Caco-2 (cell line): ENCODE measurements around the gene SSH2. TPM values are rescaled to one million over a fixed set of nuclear protein-coding genes. Genes with fewer than 3 reads are reported as not detected.

Experiments used
- BruUV-seq: library from RNA; stranded (reverse); fragments of 400-500 nt; replicated peaks from 2 replicates; lab custom pipeline; 2021; lab: Mats Ljungman, UMichigan
- CTCF ChIA-PET: fragments of 300-600 bp; sonication (Branson Sonifier 250); formaldehyde crosslinking; loops from one replicate; lab custom pipeline; 2022; ENCODE audit warnings: antibody characterized with exemption; lab: Charles Lee
- POLR2A ChIA-PET: fragments of 300-600 bp; sonication (Branson Sonifier 250); formaldehyde crosslinking; loops from one replicate; lab custom pipeline; 2022; ENCODE audit warnings: antibody characterized with exemption; lab: Charles Lee
- DNase-seq, 2 experiments: peaks; one replicate each; pipeline versions ENCODE4 v3.0.0 to v3.0.0-alpha.2; 2020 to 2022
- H3K27me3 ChIP-seq: replicated peaks from 2 replicates; pipeline ENCODE4 v1.6.0; 2011; ENCODE audit warnings: low read length; ENCODE audit not compliant: control insufficient read depth, insufficient read depth
- H3K36me3 ChIP-seq: 2 replicates; pipeline ENCODE4 v1.5.1; 2011; ENCODE audit warnings: low read length; ENCODE audit not compliant: control insufficient read depth, insufficient read depth
- H3K4me1 ChIP-seq: fragments of 250-450 bp; sonication (Bioruptor Pico); 2 replicates; pipeline ENCODE4 v1.5.1; 2020; ENCODE audit warnings: mild to moderate bottlenecking
- H3K4me3 ChIP-seq: 2 replicates; pipeline ENCODE4 v1.5.1; 2011; ENCODE audit warnings: low read depth, mild to moderate bottlenecking, control low read depth, low read length
- H3K9me3 ChIP-seq: fragments of 250-450 bp; sonication (Bioruptor Pico); 2 replicates; pipeline ENCODE4 v1.5.1; 2020; ENCODE audit warnings: mild to moderate bottlenecking, moderate library complexity
- H3K27ac Mint-ChIP-seq: one replicate; pipeline ENCODE4 v1.8.0; 2022; ENCODE audit warnings: mixed read lengths; ENCODE audit not compliant: unreplicated experiment
- H3K27me3 Mint-ChIP-seq: one replicate; pipeline ENCODE4 v1.8.0; 2022; ENCODE audit warnings: mixed read lengths; ENCODE audit not compliant: insufficient read depth, unreplicated experiment
- H3K36me3 Mint-ChIP-seq: one replicate; pipeline ENCODE4 v1.8.0; 2022; ENCODE audit warnings: mild to moderate bottlenecking, mixed read lengths; ENCODE audit not compliant: insufficient read depth, unreplicated experiment
- H3K4me1 Mint-ChIP-seq: one replicate; pipeline ENCODE4 v1.8.0; 2022; ENCODE audit warnings: low read depth, mixed read lengths; ENCODE audit not compliant: unreplicated experiment
- H3K4me3 Mint-ChIP-seq: one replicate; pipeline ENCODE4 v1.8.0; 2022; ENCODE audit warnings: mild to moderate bottlenecking, moderate library complexity, mixed read lengths; ENCODE audit not compliant: unreplicated experiment
- H3K9me3 Mint-ChIP-seq: one replicate; pipeline ENCODE4 v1.8.0; 2022; ENCODE audit warnings: mixed read lengths; ENCODE audit not compliant: unreplicated experiment
- CTCF ChIP-seq, 2 experiments: fragments of 200-600 bp in 1 of 2; IDR thresholded peaks; 1 replicate in 1 of 2; 2 replicates in 1 of 2; pipeline versions ENCODE4 v1.5.1 to v1.8.0; 2011 to 2022; ENCODE audit warnings: antibody characterized with exemption in 1 of 2, control low read depth in 1 of 2, inconsistent platforms in 1 of 2, low read depth in 1 of 2, low read length in 1 of 2, mild to moderate bottlenecking in 1 of 2, moderate library complexity in 1 of 2; ENCODE audit not compliant: insufficient read depth in 1 of 2, severe bottlenecking in 1 of 2, unreplicated experiment in 1 of 2
- intact Hi-C: fragments of 100-400 bp; cut with micrococcal nuclease; formaldehyde crosslinking; loops from one replicate; pipeline ENCODE4 v1.10.0; 2022; ENCODE audit not compliant: unreplicated experiment
- total RNA-seq: library from RNA; stranded (reverse); gene quantifications from 2 replicates; pipeline ENCODE4 v1.2.3, GENCODE V29; 2022

SSH2 gene
- total RNA-seq, 1 experiment from 2014 or later: 48.2 TPM

DNA sequence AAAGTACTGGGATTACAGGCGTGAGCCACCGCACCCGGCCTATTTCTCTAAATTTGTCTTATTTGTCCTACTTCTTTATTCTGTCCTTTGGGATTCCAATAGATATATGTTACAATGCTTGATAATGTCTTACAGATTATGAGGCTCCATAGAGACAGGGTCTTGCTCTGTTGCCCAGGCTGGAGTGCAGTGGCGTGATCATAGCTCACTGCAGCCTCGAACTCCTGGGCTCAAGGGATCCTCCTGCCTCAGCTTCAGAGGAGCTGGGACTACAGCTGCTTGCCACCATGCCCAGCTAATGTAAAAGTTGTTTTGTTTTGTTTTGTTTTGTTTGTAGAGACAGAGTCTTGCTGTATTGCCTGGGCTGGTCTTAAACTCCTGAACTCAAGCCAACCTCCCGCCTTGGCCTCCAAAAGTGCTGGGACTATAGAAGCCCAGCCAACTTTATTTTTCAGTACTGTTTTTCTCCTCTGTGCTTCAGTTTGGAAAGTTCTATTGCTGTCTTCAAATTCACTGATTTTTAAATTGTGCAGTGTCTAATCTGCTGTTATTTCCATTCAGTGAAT is 326.8 kb downstream of the SSH2 start:
- Histone ChIP-seq H3K27me3 (no peaks in the 10 kb centered on the region), H3K4me3 (no peak overlapping the region), H3K36me3 (no peaks in the 10 kb centered on the region), H3K9me3 (no peaks in the 10 kb centered on the region), H3K4me1 (no peaks in the 10 kb centered on the region)
- BruUV-seq: no TSS peak
- no peaks in the 10 kb centered on the region for H3K27me3 Mint-ChIP-seq
- no peaks in the 10 kb centered on the region for H3K9me3 Mint-ChIP-seq
- ChIA-PET CTCF (no interaction called here), POLR2A (no interaction called here)
- no peak overlapping the region for H3K4me3 Mint-ChIP-seq
- intact Hi-C loops: no loop called here
- H3K27ac Mint-ChIP-seq: no peak overlapping the region
- no peak for TF ChIP-seq CTCF (IDR thresholded peaks at IDR 0.05; ENCODE audit: insufficient read depth in 1 of 2, low read depth in 1 of 2, low read length in 1 of 2, severe bottlenecking in 1 of 2, unreplicated experiment in 1 of 2)
- no peaks in the 10 kb centered on the region for H3K36me3 Mint-ChIP-seq
- no peaks in the 10 kb centered on the region for H3K4me1 Mint-ChIP-seq
- no peak for DNase-seq

DNA sequence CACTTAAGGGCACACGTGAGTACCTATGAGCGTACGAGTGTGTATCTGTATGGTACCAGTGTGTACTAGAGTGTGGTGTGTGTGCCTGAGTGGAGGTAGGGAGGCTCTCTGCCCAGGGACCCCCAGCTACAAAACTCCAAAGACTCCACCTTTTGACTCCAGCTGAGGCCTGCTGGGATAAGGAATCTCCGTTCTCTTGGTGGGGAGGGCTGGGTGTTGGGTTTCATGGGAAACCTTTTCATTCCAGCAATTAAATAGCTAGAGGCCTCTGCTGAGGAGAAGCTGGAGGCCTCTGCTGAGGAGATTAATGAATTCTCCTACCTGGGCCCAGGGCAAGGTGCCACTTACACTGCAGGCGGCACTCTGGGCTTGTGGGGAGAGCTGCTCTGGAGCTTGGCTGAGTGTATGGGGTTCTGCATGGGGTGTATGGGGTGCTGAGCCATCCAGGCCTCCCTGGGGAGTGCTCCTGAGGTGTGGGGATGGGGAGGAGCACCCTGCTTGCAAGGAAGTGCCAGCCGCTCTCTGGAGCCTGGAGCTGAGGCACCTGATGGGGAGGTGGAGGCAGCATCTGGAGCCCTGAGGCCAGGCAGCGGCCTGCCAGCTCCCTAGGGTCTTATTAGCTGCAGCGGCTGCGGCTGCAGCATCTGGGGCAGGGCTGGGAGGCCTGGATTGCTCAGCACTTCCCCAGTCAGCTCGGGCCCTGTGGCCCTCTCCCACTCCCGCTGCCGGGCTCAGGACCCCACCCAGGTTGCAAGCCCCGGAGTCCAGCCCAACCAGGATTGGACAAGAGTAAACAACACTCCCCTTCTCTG is 332.5 kb downstream of the SSH2 start:
- DNase-seq: no peak
- no peaks in the 10 kb centered on the region for H3K27me3 Mint-ChIP-seq
- H3K27ac Mint-ChIP-seq: no peak overlapping the region
- TF ChIP-seq CTCF (IDR thresholded peaks at IDR 0.05; ENCODE audit: insufficient read depth in 1 of 2, low read depth in 1 of 2, low read length in 1 of 2, severe bottlenecking in 1 of 2, unreplicated experiment in 1 of 2): no peak
- H3K9me3 ChIP-seq: no peaks in the 10 kb centered on the region
- CTCF ChIA-PET: interaction anchor here (0.7 to 1.7 kb wide), 3 partner anchors 20 to 228 kb away, joined by 3 to 9 read pairs (median 4); no protein-coding TSS in a partner anchor
- H3K4me1 ChIP-seq: peaks cover 14% of the 10 kb centered on the region
- H3K4me1 Mint-ChIP-seq: no peaks in the 10 kb centered on the region
- H3K36me3 Mint-ChIP-seq: no peaks in the 10 kb centered on the region
- POLR2A ChIA-PET: interaction anchor here (0.6 to 0.7 kb wide), 2 partner anchors 12 to 19 kb away, joined by 3 to 4 read pairs; no protein-coding TSS in a partner anchor
- no peak overlapping the region for H3K4me3 ChIP-seq
- no peaks in the 10 kb centered on the region for H3K27me3 ChIP-seq
- H3K4me3 Mint-ChIP-seq: no peak overlapping the region
- BruUV-seq: no TSS peak
- no peaks in the 10 kb centered on the region for H3K9me3 Mint-ChIP-seq
- H3K36me3 ChIP-seq: no peaks in the 10 kb centered on the region
- intact Hi-C loops: loop anchor here (10.0 kb wide), 1 partner anchor 63 kb away; no protein-coding TSS in a partner anchor

- peaks cover 22% of the 10 kb centered on the region for H3K4me1 ChIP-seq
- TF ChIP-seq CTCF (IDR thresholded peaks at IDR 0.05; ENCODE audit: insufficient read depth in 1 of 2, low read depth in 1 of 2, low read length in 1 of 2, severe bottlenecking in 1 of 2, unreplicated experiment in 1 of 2): no peak
- POLR2A ChIA-PET: no interaction called here
- H3K9me3 ChIP-seq: no peaks in the 10 kb centered on the region
- Mint-ChIP-seq H3K36me3 (no peaks in the 10 kb centered on the region), H3K4me3 (no peak overlapping the region), H3K4me1 (no peaks in the 10 kb centered on the region), H3K27ac (no peak overlapping the region), H3K27me3 (no peaks in the 10 kb centered on the region), H3K9me3 (no peaks in the 10 kb centered on the region)
- H3K4me3 ChIP-seq: no peak overlapping the region
- intact Hi-C loops: loop anchor here (10.0 kb wide), 1 partner anchor 62 kb away; no protein-coding TSS in a partner anchor
- H3K36me3 ChIP-seq: no peaks in the 10 kb centered on the region
- DNase-seq: no peak
- CTCF ChIA-PET: interaction anchor here (0.7 to 1.7 kb wide), 2 partner anchors 21 to 227 kb away, joined by 3 to 9 read pairs; no protein-coding TSS in a partner anchor
- no TSS peak for BruUV-seq
- no peaks in the 10 kb centered on the region for H3K27me3 ChIP-seq
Measured at GRCh38 chr17:29596811-29597210, 333.2 kb downstream of the SSH2 start.
